HG02970 (cell line): Measurements from ENCODE around the gene ZNF385B.
"Not testable (repeated sequence)": the region's sequence is repeated elsewhere in the genome, so short reads cannot be mapped to it uniquely, and the experiment has no call there.

Experiments
- ATAC-seq: cut with Tn5 transposase; IDR thresholded peaks from one replicate; pipeline ENCODE4 v1.9.1; 2021; ENCODE audit warnings: mild to moderate bottlenecking, moderate library complexity, moderate number of reproducible peaks; ENCODE audit not compliant: unreplicated experiment, low FRiP score

The ZNF385B gene

GRCh38 chr2:179646173-179646769 lies 215.1 kb downstream of the ZNF385B start:
- no peak for ATAC-seq

GRCh38 chr2:179645047-179645446 lies 216.4 kb downstream of the ZNF385B start:
- ATAC-seq: no peak

GRCh38 chr2:179642462-179642861 lies 218.9 kb downstream of the ZNF385B start:
- no peak for ATAC-seq

GRCh38 chr2:179636995-179637394 lies 224.4 kb downstream of the ZNF385B start:
- no peak for ATAC-seq

GRCh38 chr2:179636100-179636980 lies 225.1 kb downstream of the ZNF385B start:
- ATAC-seq: no peak

- not testable (repeated sequence) for ATAC-seq
These were observed 229.5 kb downstream of the ZNF385B start for GRCh38 chr2:179631769-179632385.

- ATAC-seq: not testable (repeated sequence)
These were observed 231.6 kb downstream of the ZNF385B start for GRCh38 chr2:179629776-179630175.

GRCh38 chr2:179626261-179626660 lies 235.2 kb downstream of the ZNF385B start:
- ATAC-seq: no peak

- no peak for ATAC-seq
These were observed 238.6 kb downstream of the ZNF385B start for GRCh38 chr2:179622635-179623300.

- ATAC-seq: no peak
These were observed 239.3 kb downstream of the ZNF385B start for GRCh38 chr2:179622112-179622511.

GRCh38 chr2:179619947-179620467 lies 241.4 kb downstream of the ZNF385B start:
- no peak for ATAC-seq

- ATAC-seq: no peak
These were observed 247.3 kb downstream of the ZNF385B start for GRCh38 chr2:179614121-179614520.

- ATAC-seq: no peak
These were observed 247.7 kb downstream of the ZNF385B start for GRCh38 chr2:179613701-179614100.

- ATAC-seq: no peak
These were observed 248.1 kb downstream of the ZNF385B start for GRCh38 chr2:179613299-179613651.

GRCh38 chr2:179612591-179613298 lies 248.7 kb downstream of the ZNF385B start:
- no peak for ATAC-seq

- no peak for ATAC-seq
These were observed 249.3 kb downstream of the ZNF385B start for GRCh38 chr2:179612108-179612507.

GRCh38 chr2:179606141-179606540 lies 255.3 kb downstream of the ZNF385B start:
- no peak for ATAC-seq

GRCh38 chr2:179605341-179605740 lies 256.1 kb downstream of the ZNF385B start:
- no peak for ATAC-seq

- no peak for ATAC-seq
These were observed 256.8 kb downstream of the ZNF385B start for GRCh38 chr2:179604598-179604997.

- no peak for ATAC-seq
These were observed 259.0 kb downstream of the ZNF385B start for GRCh38 chr2:179602452-179602851.
